H9 (cell line): ENCODE results near the gene RIMS1. TPM values are rescaled to one million over a fixed set of nuclear protein-coding genes. Genes with fewer than 3 reads are reported as not detected.

Experiments
- DNase-seq: peaks from one replicate; pipeline ENCODE4 v3.0.0-alpha.2; 2017
- H2AFZ ChIP-seq: one replicate; pipeline ENCODE4 v1.6.1; 2013; ENCODE audit warnings: mild to moderate bottlenecking, low read length, control low read depth, moderate library complexity
- H2AK5ac ChIP-seq: 2 replicates; pipeline ENCODE4 v1.6.1; 2013; ENCODE audit warnings: low read length, control low read depth, mixed read lengths; ENCODE audit not compliant: insufficient read length
- H2BK120ac ChIP-seq: one replicate; pipeline ENCODE4 v1.6.1; 2013; ENCODE audit warnings: low read depth, mild to moderate bottlenecking, low read length, control low read depth, inconsistent platforms; ENCODE audit not compliant: poor library complexity, severe bottlenecking
- H2BK12ac ChIP-seq: 2 replicates; pipeline ENCODE4 v1.6.1; 2013; ENCODE audit warnings: low read length, control low read depth, mixed read lengths, low read depth; ENCODE audit not compliant: insufficient read length
- H2BK15ac ChIP-seq: 2 replicates; pipeline ENCODE4 v1.6.1; 2013; ENCODE audit warnings: low read depth, low read length, control low read depth
- H2BK20ac ChIP-seq: one replicate; pipeline ENCODE4 v1.6.1; 2013; ENCODE audit warnings: low read depth, mild to moderate bottlenecking, low read length, control low read depth, inconsistent platforms; ENCODE audit not compliant: poor library complexity, severe bottlenecking
- H2BK5ac ChIP-seq: 2 replicates; pipeline ENCODE4 v1.6.1; 2013; ENCODE audit warnings: low read length, control low read depth, mixed read lengths; ENCODE audit not compliant: insufficient read length
- H3K14ac ChIP-seq: 2 replicates; pipeline ENCODE4 v1.6.1; 2013; ENCODE audit warnings: low read length, control low read depth; ENCODE audit not compliant: insufficient read depth
- H3K18ac ChIP-seq: 2 replicates; pipeline ENCODE4 v1.6.1; 2013; ENCODE audit warnings: low read depth, mild to moderate bottlenecking, mixed read lengths, low read length, control low read depth; ENCODE audit not compliant: insufficient read length
- H3K23ac ChIP-seq: 2 replicates; pipeline ENCODE4 v1.6.1; 2013; ENCODE audit warnings: low read length, control low read depth, mixed read lengths, low read depth; ENCODE audit not compliant: insufficient read length
- H3K23me2 ChIP-seq: 2 replicates; pipeline ENCODE4 v1.6.1; 2013; ENCODE audit warnings: low read depth, mild to moderate bottlenecking, mixed read lengths, low read length, control low read depth; ENCODE audit not compliant: insufficient read length, poor library complexity, severe bottlenecking
- H3K27ac ChIP-seq: 2 replicates; pipeline ENCODE4 v1.5.1; 2013; ENCODE audit warnings: low read length, control low read depth, mixed read lengths, low read depth; ENCODE audit not compliant: insufficient read length
- H3K27me3 ChIP-seq: 2 replicates; pipeline ENCODE4 v1.6.1; 2013; ENCODE audit warnings: low read length, control low read depth, inconsistent platforms; ENCODE audit not compliant: insufficient read depth
- H3K4ac ChIP-seq: 2 replicates; pipeline ENCODE4 v1.6.1; 2013; ENCODE audit warnings: low read depth, mild to moderate bottlenecking, control low read depth, inconsistent platforms, low read length, moderate library complexity
- H3K4me1 ChIP-seq: 2 replicates; pipeline ENCODE4 v1.6.1; 2013; ENCODE audit warnings: low read length, control low read depth, inconsistent platforms; ENCODE audit not compliant: insufficient read depth
- H3K4me2 ChIP-seq: 2 replicates; pipeline ENCODE4 v1.6.1; 2013; ENCODE audit warnings: low read length, control low read depth, mixed read lengths; ENCODE audit not compliant: insufficient read length, insufficient read depth
- H3K56ac ChIP-seq: 2 replicates; pipeline ENCODE4 v1.6.1; 2013; ENCODE audit warnings: low read depth, mild to moderate bottlenecking, mixed read lengths, low read length, control low read depth; ENCODE audit not compliant: insufficient read length
- H3K79me1 ChIP-seq: 2 replicates; pipeline ENCODE4 v1.6.1; 2013; ENCODE audit warnings: low read depth, mild to moderate bottlenecking, moderate library complexity, low read length, control low read depth, inconsistent platforms; ENCODE audit not compliant: insufficient read depth, poor library complexity, severe bottlenecking
- H3K79me2 ChIP-seq: 2 replicates; pipeline ENCODE4 v1.6.1; 2013; ENCODE audit warnings: low read length, control low read depth, inconsistent platforms; ENCODE audit not compliant: insufficient read depth
- H3K9ac ChIP-seq: 2 replicates; pipeline ENCODE4 v1.6.1; 2013; ENCODE audit warnings: low read length, control low read depth, mixed read lengths; ENCODE audit not compliant: insufficient read length; ENCODE audit errors: extremely low read depth
- H3K9me3 ChIP-seq: one replicate; pipeline ENCODE4 v1.6.1; 2013; ENCODE audit warnings: low read depth, low read length, inconsistent platforms; ENCODE audit not compliant: control insufficient read depth
- H3T11ph ChIP-seq: one replicate; pipeline ENCODE4 v1.6.1; 2013; ENCODE audit warnings: mild to moderate bottlenecking, low read length, control low read depth, inconsistent platforms
- H4K20me1 ChIP-seq: one replicate; pipeline ENCODE4 v1.6.1; 2013; ENCODE audit not compliant: control insufficient read depth, insufficient read length, insufficient read depth
- H4K5ac ChIP-seq: 2 replicates; pipeline ENCODE4 v1.6.1; 2013; ENCODE audit warnings: low read depth, mild to moderate bottlenecking, mixed read lengths, low read length, control low read depth; ENCODE audit not compliant: insufficient read length
- H4K8ac ChIP-seq: replicated peaks from 2 replicates; pipeline ENCODE4 v1.6.1; 2013; ENCODE audit warnings: low read length, control low read depth, mixed read lengths, low read depth; ENCODE audit not compliant: insufficient read length
- H4K91ac ChIP-seq: 2 replicates; pipeline ENCODE4 v1.6.1; 2013; ENCODE audit warnings: low read depth, mild to moderate bottlenecking, moderate library complexity, mixed read lengths, low read length, control low read depth; ENCODE audit not compliant: insufficient read length
- H3K27ac Mint-ChIP-seq, 3 experiments: 2 replicates in 2 of 3; 3 replicates in 1 of 3; pipeline ENCODE4 v1.8.0; 2020 to 2021; ENCODE audit warnings: mixed read lengths in 3 of 3, mild to moderate bottlenecking in 1 of 3, moderate library complexity in 1 of 3
- H3K27me3 Mint-ChIP-seq: 2 replicates; pipeline ENCODE4 v1.8.0; 2021; ENCODE audit warnings: low read depth, mild to moderate bottlenecking, moderate library complexity, mixed read lengths
- H3K36me3 Mint-ChIP-seq, 3 experiments: 2 replicates in 2 of 3; 3 replicates in 1 of 3; pipeline ENCODE4 v1.8.0; 2020 to 2021; ENCODE audit warnings: low read depth in 3 of 3, mixed read lengths in 3 of 3; ENCODE audit not compliant: insufficient read depth in 1 of 3
- H3K4me1 Mint-ChIP-seq, 2 experiments: 2 replicates each; pipeline ENCODE4 v1.8.0; 2020; ENCODE audit warnings: mixed read lengths in 2 of 2
- H3K4me3 Mint-ChIP-seq, 2 experiments: 2 replicates in 1 of 2; 3 replicates in 1 of 2; pipeline ENCODE4 v1.8.0; 2020 to 2021; ENCODE audit warnings: mild to moderate bottlenecking in 2 of 2, mixed read lengths in 2 of 2, moderate library complexity in 1 of 2
- H3K9me3 Mint-ChIP-seq, 2 experiments: 2 replicates in 1 of 2; 3 replicates in 1 of 2; pipeline ENCODE4 v1.8.0; 2020; ENCODE audit warnings: mild to moderate bottlenecking in 2 of 2, mixed read lengths in 2 of 2, moderate library complexity in 1 of 2
- WGBS: extraction: QIAGEN DNeasy Blood & Tissue Kit; methylation state at CpG from one replicate; pipeline ENCODE4 v1.1.7; 2013; ENCODE audit warnings: missing lambda C conversion rate, low lambda C conversion rate, mixed read lengths; ENCODE audit not compliant: insufficient read length; ENCODE audit errors: extremely low coverage; 5-methylcytosine and 5-hydroxymethylcytosine counted together
- total RNA-seq: library from RNA; stranded (reverse); gene quantifications from 2 replicates; pipeline ENCODE4 v1.2.1, GENCODE V29; 2021
- TF ChIP-seq, protein P1 (sequence below): fragments of 200-600 bp; sonication (generic); conservative IDR thresholded peaks from 3 replicates; pipeline ENCODE4 v1.8.0; 2021; ENCODE audit warnings: antibody characterized with exemption, mild to moderate bottlenecking

The RIMS1 gene
- total RNA-seq, 1 experiment from 2014 or later: 0.83 TPM

DNA sequence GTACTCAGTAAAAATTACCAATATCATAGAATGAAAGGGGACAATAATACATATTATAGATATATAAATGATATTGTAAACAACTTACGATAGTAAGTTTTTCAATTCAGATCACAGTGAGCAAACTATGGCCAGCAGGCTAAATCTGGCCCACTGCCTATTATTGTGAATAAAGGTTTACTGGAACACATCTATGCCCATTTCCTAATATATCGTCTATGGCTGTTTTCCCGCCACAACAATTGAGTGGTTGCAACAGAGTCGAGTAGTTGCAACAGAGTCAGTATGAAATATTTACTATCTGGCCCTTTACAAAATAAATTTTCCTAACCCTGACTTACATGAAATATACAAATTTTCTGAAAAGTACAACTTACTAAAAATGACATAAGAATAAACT lies 438.2 kb downstream of the RIMS1 start:
- H3K4me2 ChIP-seq: no peak overlapping the region
- H3K4ac ChIP-seq: no peak overlapping the region
- no peak overlapping the region for H3K56ac ChIP-seq
- no peak overlapping the region for H2BK120ac ChIP-seq
- H3K79me2 ChIP-seq: no peaks in the 10 kb centered on the region
- Mint-ChIP-seq H3K4me1 (peaks cover 3 to 4% of the 10 kb centered on the region in 2 experiments; a peak in 2 of 4 replicates), H3K27ac (no peak overlapping the region), H3K9me3 (no peaks in the 10 kb centered on the region), H3K36me3 (no peaks in the 10 kb centered on the region), H3K27me3 (no peaks in the 10 kb centered on the region), H3K4me3 (no peak overlapping the region)
- H4K5ac ChIP-seq: no peak overlapping the region
- no peak overlapping the region for H2BK20ac ChIP-seq
- H3T11ph ChIP-seq: no peak overlapping the region
- no peak for DNase-seq
- H2BK15ac ChIP-seq: no peak overlapping the region
- no peak overlapping the region for H2AK5ac ChIP-seq
- no peak overlapping the region for H3K9ac ChIP-seq
- H3K18ac ChIP-seq: no peak overlapping the region
- no peaks in the 10 kb centered on the region for H3K79me1 ChIP-seq
- no peaks in the 10 kb centered on the region for H4K20me1 ChIP-seq
- no peak overlapping the region for H2BK12ac ChIP-seq
- no peak overlapping the region for H2AFZ ChIP-seq
- H4K8ac ChIP-seq: no peak overlapping the region
- H3K23me2 ChIP-seq: no peaks in the 10 kb centered on the region
- H3K23ac ChIP-seq: no peak overlapping the region
- no peaks in the 10 kb centered on the region for H3K4me1 ChIP-seq
- H4K91ac ChIP-seq: no peak overlapping the region
- H3K9me3 ChIP-seq: no peaks in the 10 kb centered on the region
- H2BK5ac ChIP-seq: no peak overlapping the region
- no CpG with 5 or more reads among the region's 4 CpGs for WGBS
- TF ChIP-seq, protein P1, sequence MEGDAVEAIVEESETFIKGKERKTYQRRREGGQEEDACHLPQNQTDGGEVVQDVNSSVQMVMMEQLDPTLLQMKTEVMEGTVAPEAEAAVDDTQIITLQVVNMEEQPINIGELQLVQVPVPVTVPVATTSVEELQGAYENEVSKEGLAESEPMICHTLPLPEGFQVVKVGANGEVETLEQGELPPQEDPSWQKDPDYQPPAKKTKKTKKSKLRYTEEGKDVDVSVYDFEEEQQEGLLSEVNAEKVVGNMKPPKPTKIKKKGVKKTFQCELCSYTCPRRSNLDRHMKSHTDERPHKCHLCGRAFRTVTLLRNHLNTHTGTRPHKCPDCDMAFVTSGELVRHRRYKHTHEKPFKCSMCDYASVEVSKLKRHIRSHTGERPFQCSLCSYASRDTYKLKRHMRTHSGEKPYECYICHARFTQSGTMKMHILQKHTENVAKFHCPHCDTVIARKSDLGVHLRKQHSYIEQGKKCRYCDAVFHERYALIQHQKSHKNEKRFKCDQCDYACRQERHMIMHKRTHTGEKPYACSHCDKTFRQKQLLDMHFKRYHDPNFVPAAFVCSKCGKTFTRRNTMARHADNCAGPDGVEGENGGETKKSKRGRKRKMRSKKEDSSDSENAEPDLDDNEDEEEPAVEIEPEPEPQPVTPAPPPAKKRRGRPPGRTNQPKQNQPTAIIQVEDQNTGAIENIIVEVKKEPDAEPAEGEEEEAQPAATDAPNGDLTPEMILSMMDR: no peak
- no peak overlapping the region for H3K14ac ChIP-seq
- no peak overlapping the region for H3K27ac ChIP-seq
- H3K27me3 ChIP-seq: no peaks in the 10 kb centered on the region
